Measurements from ENCODE around the gene RNF38. TPM values are rescaled to one million over a fixed set of nuclear protein-coding genes. Genes with fewer than 3 reads are reported as not detected.
"Not testable (repeated sequence)": the region's sequence is repeated elsewhere in the genome, so short reads cannot be mapped to it uniquely, and the experiment has no call there.

RNF38 gene
- total and polyA plus RNA-seq, 2 donors, result 32.3 to 37.3 TPM

GRCh38 chr9:36316611-36317317 lies 83.3 kb downstream of the RNF38 start:
- DNase-seq (ENCODE audit: extremely low spot score), result no peak
- Histone ChIP-seq H3K4me3 (ENCODE audit: low read depth, low read length) (no peak overlapping the region), H3K4me1 (ENCODE audit: insufficient read depth) (no peaks in the 10 kb centered on the region), H3K27ac (ENCODE audit: low read depth) (no peak overlapping the region), H3K36me3 (ENCODE audit: insufficient read depth) (no peaks in the 10 kb centered on the region)
- WGBS, result 49% methylated on average over 12 of the region's 12 CpGs

DNA sequence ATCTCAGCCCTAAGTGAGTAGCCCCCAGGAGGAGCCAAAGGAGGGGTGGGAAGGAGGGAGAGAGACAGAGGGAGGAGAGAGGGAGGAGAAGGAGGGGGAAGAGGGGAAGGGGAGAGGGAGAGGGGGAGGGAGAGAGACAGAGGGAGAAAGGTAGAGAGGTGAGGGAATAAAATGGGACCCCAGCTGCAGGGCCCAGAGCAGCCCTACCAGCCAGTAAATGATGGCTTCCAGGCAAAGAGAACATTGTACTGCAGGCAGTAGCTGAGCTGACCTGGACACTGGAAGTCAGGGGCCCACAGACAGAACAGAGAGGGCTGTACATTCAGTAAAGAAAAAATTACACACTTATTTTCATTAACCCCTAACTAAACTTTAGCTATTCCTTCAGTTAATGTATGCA lies 84.0 kb downstream of the RNF38 start:
- DNase-seq (ENCODE audit: extremely low spot score), result no peak
- no peak overlapping the region for H3K4me3 ChIP-seq (ENCODE audit: low read depth, low read length)
- H3K27ac ChIP-seq (ENCODE audit: low read depth), result no peak overlapping the region
- no peaks in the 10 kb centered on the region for H3K4me1 ChIP-seq (ENCODE audit: insufficient read depth)
- H3K36me3 ChIP-seq (ENCODE audit: insufficient read depth), result no peaks in the 10 kb centered on the region

- Histone ChIP-seq H3K4me3 (ENCODE audit: low read depth, low read length) (no peak overlapping the region), H3K4me1 (ENCODE audit: insufficient read depth) (no peaks in the 10 kb centered on the region), H3K36me3 (ENCODE audit: insufficient read depth) (no peaks in the 10 kb centered on the region), H3K27ac (ENCODE audit: low read depth) (no peak overlapping the region)
- DNase-seq (ENCODE audit: extremely low spot score), result no peak
- 61% methylated on average over 3 of the region's 3 CpGs for WGBS
Measured at GRCh38 chr9:36315283-36315682, 84.8 kb downstream of the RNF38 start.

DNA sequence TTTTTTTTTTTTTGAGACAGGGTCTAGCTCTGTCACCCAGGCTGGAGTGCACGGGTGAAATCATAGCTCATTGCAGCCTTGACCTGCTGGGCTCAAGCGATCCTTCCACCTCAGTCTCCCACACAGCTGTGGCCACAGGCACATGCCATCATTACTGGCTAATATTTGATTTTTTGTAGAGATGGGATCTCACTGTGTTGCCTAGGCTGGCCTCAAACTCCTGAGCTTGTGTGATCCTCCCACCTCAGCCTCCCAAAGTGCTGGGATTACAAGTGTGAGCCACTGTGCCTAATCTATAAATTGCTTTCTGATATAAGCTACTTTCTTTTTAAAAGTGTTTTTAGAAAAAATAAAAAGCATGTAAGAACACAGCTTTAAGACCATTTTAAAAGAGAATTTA lies 85.3 kb downstream of the RNF38 start:
- no peaks in the 10 kb centered on the region for H3K4me1 ChIP-seq (ENCODE audit: insufficient read depth)
- no peak overlapping the region for H3K27ac ChIP-seq (ENCODE audit: low read depth)
- DNase-seq (ENCODE audit: extremely low spot score), result no peak
- H3K36me3 ChIP-seq (ENCODE audit: insufficient read depth), result no peaks in the 10 kb centered on the region
- no peak overlapping the region for H3K4me3 ChIP-seq (ENCODE audit: low read depth, low read length)
- 97% methylated on average over 2 of the region's 2 CpGs for WGBS

GRCh38 chr9:36306471-36307306 lies 93.4 kb downstream of the RNF38 start:
- no peak overlapping the region for H3K27ac ChIP-seq (ENCODE audit: low read depth)
- no peaks in the 10 kb centered on the region for H3K36me3 ChIP-seq (ENCODE audit: insufficient read depth)
- H3K4me3 ChIP-seq (ENCODE audit: low read depth, low read length), result no peak overlapping the region
- 62% methylated on average over 8 of the region's 8 CpGs for WGBS
- DNase-seq (ENCODE audit: extremely low spot score), result no peak
- H3K4me1 ChIP-seq (ENCODE audit: insufficient read depth), result no peaks in the 10 kb centered on the region

- not testable (repeated sequence) for H3K4me1 ChIP-seq (ENCODE audit: insufficient read depth); H3K27ac ChIP-seq (ENCODE audit: low read depth); DNase-seq (ENCODE audit: extremely low spot score); H3K4me3 ChIP-seq (ENCODE audit: low read depth, low read length); H3K36me3 ChIP-seq (ENCODE audit: insufficient read depth)
- WGBS, result 62% methylated on average over 2 of the region's 2 CpGs
Measured at GRCh38 chr9:36304366-36304765, 95.7 kb downstream of the RNF38 start.

DNA sequence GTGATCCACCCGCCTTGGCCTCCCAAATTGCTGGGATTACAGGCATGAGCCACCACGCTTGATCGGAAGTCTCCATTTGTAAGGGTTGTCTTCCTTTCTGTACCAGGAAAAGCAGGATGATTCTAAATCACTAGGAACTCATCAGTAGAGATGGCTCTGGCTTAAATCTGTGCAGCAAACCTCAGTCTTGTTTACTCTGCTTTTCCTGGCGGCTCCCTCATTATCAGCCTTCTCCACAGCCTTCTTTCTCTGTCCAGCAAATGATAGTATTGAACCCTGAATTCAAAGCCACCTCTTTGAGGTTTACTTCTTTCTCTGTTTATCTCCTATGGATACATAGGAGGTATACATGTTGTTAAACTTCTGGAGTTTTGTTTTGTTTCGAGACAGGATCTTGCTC lies 98.8 kb downstream of the RNF38 start:
- no peak overlapping the region for H3K4me3 ChIP-seq (ENCODE audit: low read depth, low read length)
- no peak for DNase-seq (ENCODE audit: extremely low spot score)
- H3K27ac ChIP-seq (ENCODE audit: low read depth), result no peak overlapping the region
- H3K4me1 ChIP-seq (ENCODE audit: insufficient read depth), result no peaks in the 10 kb centered on the region
- H3K36me3 ChIP-seq (ENCODE audit: insufficient read depth), result no peaks in the 10 kb centered on the region
- WGBS, result 74% methylated on average over 5 of the region's 5 CpGs

GRCh38 chr9:36298566-36298965 lies 101.5 kb downstream of the RNF38 start:
- 68% methylated on average over 3 of the region's 3 CpGs for WGBS
- Histone ChIP-seq H3K4me3 (ENCODE audit: low read depth, low read length) (no peak overlapping the region), H3K36me3 (ENCODE audit: insufficient read depth) (no peaks in the 10 kb centered on the region), H3K27ac (ENCODE audit: low read depth) (no peak overlapping the region), H3K4me1 (ENCODE audit: insufficient read depth) (no peaks in the 10 kb centered on the region)
- no peak for DNase-seq (ENCODE audit: extremely low spot score)

- Histone ChIP-seq H3K4me1 (ENCODE audit: insufficient read depth) (no peaks in the 10 kb centered on the region), H3K36me3 (ENCODE audit: insufficient read depth) (no peaks in the 10 kb centered on the region), H3K4me3 (ENCODE audit: low read depth, low read length) (no peak overlapping the region), H3K27ac (ENCODE audit: low read depth) (no peak overlapping the region)
- no peak for DNase-seq (ENCODE audit: extremely low spot score)
- 92% methylated on average over 2 of the region's 2 CpGs for WGBS
Measured at GRCh38 chr9:36297798-36298197, 102.3 kb downstream of the RNF38 start.

- not testable (repeated sequence) for DNase-seq (ENCODE audit: extremely low spot score); H3K4me3 ChIP-seq (ENCODE audit: low read depth, low read length); H3K36me3 ChIP-seq (ENCODE audit: insufficient read depth); H3K4me1 ChIP-seq (ENCODE audit: insufficient read depth); H3K27ac ChIP-seq (ENCODE audit: low read depth)
- WGBS, result 92% methylated on average over 3 of the region's 3 CpGs
Measured at GRCh38 chr9:36294996-36295395, 105.1 kb downstream of the RNF38 start.

DNA sequence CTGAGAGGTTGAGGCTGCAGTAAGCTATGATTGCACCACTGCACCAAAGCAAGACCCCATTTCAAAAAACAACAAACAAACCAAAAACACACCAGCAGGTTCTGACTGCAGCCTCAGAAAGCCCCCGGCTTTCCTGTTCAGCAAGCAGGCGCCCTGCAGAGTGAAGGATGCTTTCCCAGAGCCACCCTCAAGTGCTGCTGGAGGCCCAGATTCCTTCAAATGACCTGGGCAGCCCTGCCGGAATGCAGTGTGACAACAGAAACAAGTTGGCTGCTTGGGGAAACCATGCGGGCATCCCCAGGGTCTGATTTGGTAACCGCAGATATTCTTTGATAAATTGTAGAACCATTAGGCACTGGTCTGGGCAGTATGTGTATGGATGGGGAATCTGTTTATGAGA lies 106.2 kb downstream of the RNF38 start:
- H3K36me3 ChIP-seq (ENCODE audit: insufficient read depth), result no peaks in the 10 kb centered on the region
- H3K27ac ChIP-seq (ENCODE audit: low read depth), result no peak overlapping the region
- WGBS, result 80% methylated on average over 5 of the region's 5 CpGs
- H3K4me1 ChIP-seq (ENCODE audit: insufficient read depth), result no peaks in the 10 kb centered on the region
- no peak for DNase-seq (ENCODE audit: extremely low spot score)
- no peak overlapping the region for H3K4me3 ChIP-seq (ENCODE audit: low read depth, low read length)

DNA sequence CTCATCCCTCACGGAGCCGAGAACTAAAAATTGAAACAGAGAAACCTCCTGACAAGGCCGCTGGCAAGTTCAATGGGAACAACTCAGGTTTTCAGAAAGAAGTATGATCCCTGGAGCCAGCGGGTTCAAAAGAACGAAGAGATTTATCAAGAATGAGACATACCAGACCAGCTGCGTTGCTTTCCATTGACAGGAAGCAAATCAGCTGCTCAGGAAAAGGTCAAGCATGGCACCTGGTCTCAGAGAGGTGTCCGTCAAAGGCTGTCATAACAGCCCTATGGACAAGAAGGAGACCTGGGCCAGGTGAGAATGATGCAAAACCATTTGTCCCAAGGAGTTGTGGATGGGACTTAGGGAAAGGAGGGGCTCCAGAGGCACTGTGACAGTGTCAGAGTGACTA lies 106.9 kb downstream of the RNF38 start:
- H3K4me1 ChIP-seq (ENCODE audit: insufficient read depth), result no peaks in the 10 kb centered on the region
- no peaks in the 10 kb centered on the region for H3K36me3 ChIP-seq (ENCODE audit: insufficient read depth)
- H3K27ac ChIP-seq (ENCODE audit: low read depth), result no peak overlapping the region
- 89% methylated on average over 7 of the region's 7 CpGs for WGBS
- H3K4me3 ChIP-seq (ENCODE audit: low read depth, low read length), result no peak overlapping the region
- DNase-seq (ENCODE audit: extremely low spot score), result no peak

DNA sequence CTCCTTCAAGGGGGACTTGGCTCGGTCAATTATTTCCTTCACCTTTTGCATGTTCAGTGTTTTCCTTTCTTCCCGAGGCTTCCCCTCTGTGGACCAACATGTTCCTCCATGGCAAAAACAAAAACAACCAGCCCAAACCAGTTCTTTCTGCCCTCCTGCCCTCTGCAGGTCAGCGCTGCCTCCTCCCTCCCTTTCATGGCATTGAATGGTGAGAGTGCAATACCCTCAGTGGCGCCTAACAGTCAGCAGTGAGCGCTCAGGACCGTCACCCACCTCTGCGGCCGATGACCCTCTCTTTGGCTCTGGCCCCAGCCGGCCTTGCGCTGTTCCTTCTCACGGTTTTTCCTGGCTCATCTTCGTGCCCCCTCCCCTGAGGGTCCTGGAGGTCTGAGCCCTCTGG lies 107.4 kb downstream of the RNF38 start:
- no peak overlapping the region for H3K27ac ChIP-seq (ENCODE audit: low read depth)
- no peaks in the 10 kb centered on the region for H3K4me1 ChIP-seq (ENCODE audit: insufficient read depth)
- DNase-seq (ENCODE audit: extremely low spot score), result no peak
- 80% methylated on average over 12 of the region's 12 CpGs for WGBS
- H3K36me3 ChIP-seq (ENCODE audit: insufficient read depth), result no peaks in the 10 kb centered on the region
- no peak overlapping the region for H3K4me3 ChIP-seq (ENCODE audit: low read depth, low read length)

- Histone ChIP-seq H3K27ac (ENCODE audit: low read depth) (no peak overlapping the region), H3K4me1 (ENCODE audit: insufficient read depth) (no peaks in the 10 kb centered on the region), H3K36me3 (ENCODE audit: insufficient read depth) (no peaks in the 10 kb centered on the region), H3K4me3 (ENCODE audit: low read depth, low read length) (no peak overlapping the region)
- DNase-seq (ENCODE audit: extremely low spot score), result no peak
- 90% methylated on average over 3 of the region's 3 CpGs for WGBS
Measured at GRCh38 chr9:36290996-36291395, 109.1 kb downstream of the RNF38 start.
